Suppressor macrophage treated with lipopolysaccharide for 1 hour (primary cell): ENCODE data around the gene CCDC68.
"Not testable (repeated sequence)": the region's sequence is repeated elsewhere in the genome, so short reads cannot be mapped to it uniquely, and the experiment has no call there.

Experiments used
- DNase-seq, 3 donors: peaks; one replicate each; pipeline ENCODE4 v3.0.0-alpha.2; 2020 to 2022

The CCDC68 gene

GRCh38 chr18:54872681-54873080 lies 86.6 kb downstream of the CCDC68 start:
- DNase-seq, result no peak

- no peak for DNase-seq
Observed at GRCh38 chr18:54871231-54871630, 88.0 kb downstream of the CCDC68 start.

- DNase-seq, result no peak
Observed at GRCh38 chr18:54867131-54867530, 92.1 kb downstream of the CCDC68 start.

DNA sequence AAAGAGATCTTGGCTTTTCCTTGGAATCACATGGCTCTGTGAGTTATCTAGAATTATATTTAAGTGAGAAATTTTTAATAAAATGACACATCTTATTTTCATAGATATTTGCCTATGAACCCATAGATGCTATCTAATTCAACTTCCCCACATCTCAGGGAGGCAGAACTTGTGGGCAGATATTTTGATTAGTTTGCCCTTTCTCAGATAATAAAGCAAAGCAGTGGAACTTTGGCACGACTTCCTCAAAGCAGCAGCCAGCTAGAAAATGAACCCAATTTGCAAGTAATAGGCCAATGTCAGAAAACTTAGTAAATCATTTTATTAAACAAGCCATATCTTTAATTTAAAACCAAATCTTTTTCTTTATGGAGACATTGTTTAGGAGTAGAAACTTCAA lies 98.3 kb downstream of the CCDC68 start:
- peak in 1 of 3 donors; percentile 15 for DNase-seq

DNA sequence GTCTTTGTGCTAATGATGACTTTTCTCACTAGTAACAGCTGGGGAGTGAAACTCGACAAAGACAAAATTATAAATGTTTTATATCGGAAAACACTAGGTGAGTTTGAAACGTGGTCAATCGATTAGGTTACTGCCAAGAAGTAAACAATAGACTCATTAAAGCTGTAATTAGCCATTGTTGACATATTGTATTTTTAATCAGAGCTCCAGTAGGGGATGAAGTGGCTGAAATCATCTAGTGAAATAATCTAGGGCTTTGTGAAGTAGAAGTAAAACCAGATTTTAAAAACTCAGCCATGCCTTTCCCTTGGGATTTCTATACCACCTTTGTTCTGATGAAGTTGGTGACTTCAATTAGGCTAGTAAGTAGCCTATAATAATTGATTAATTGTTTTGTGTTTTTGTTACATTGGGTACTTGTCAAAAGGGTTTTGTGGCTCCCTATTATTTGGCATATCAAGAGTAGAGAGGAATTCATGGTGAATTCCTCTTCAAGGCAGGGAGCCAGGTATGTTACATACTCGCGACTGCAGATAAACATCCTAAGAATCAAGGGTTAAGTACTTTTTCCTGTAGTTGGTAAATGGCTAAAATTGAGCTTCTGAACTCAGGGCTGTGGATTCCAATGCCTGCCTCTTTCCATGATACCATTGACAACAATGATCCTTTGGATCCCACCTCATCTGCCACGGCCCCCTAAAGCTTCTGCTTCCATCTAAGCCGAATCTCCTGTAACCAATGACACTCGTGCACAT lies 99.4 kb downstream of the CCDC68 start:
- no peak for DNase-seq

- DNase-seq, result no peak
Observed at GRCh38 chr18:54857499-54857898, 101.8 kb downstream of the CCDC68 start.

- DNase-seq, result no peak
Observed at GRCh38 chr18:54856105-54856646, 103.1 kb downstream of the CCDC68 start.

DNA sequence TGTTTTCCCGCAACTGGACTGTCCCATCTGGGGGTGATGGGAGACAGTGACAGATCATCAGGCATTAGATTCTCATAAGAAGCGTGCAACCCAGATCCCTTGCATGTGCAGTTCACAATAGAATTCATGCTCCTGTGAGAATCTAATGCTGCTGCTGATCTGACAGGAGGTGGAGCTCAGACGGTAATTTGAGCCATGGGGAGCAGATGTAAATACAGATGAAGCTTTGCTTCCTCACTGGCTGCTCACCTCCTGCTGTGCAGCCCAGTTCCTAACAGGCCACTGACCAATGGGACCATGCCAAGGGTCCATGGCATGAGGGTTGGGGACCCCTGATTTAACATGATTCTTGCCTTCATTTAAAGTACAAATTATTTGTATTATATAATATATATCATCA lies 104.2 kb downstream of the CCDC68 start:
- not testable (repeated sequence) for DNase-seq

GRCh38 chr18:54852780-54853675 lies 106.2 kb downstream of the CCDC68 start:
- DNase-seq, result peak in 1 of 3 donors; percentile 6
